ENCODE measurements around the gene HMX1. TPM values are rescaled to one million over a fixed set of nuclear protein-coding genes. Genes with fewer than 3 reads are reported as not detected.

HMX1 gene
- total RNA-seq, 1 experiment from 2014 or later = not detected

- Mint-ChIP-seq H3K27ac (ENCODE audit: low read depth, unreplicated experiment) (no peak overlapping the region), H3K27me3 (ENCODE audit: insufficient read depth, unreplicated experiment) (peaks cover 32% of the 10 kb centered on the region)
- CTCF ChIA-PET = no interaction called here
Observed at GRCh38 chr4:8872402-8873291, 1.0 kb upstream of the HMX1 start.

GRCh38 chr4:8870647-8871416, 807 bp downstream of the HMX1 start:
- Mint-ChIP-seq H3K27me3 (ENCODE audit: insufficient read depth, unreplicated experiment) (peaks cover 14% of the 10 kb centered on the region), H3K9me3 (ENCODE audit: unreplicated experiment) (peaks cover 8% of the 10 kb centered on the region), H3K4me1 (ENCODE audit: insufficient read depth, unreplicated experiment) (no peaks in the 10 kb centered on the region), H3K4me3 (ENCODE audit: unreplicated experiment) (no peak overlapping the region), H3K27ac (ENCODE audit: low read depth, unreplicated experiment) (no peak overlapping the region), H3K36me3 (ENCODE audit: insufficient read depth, unreplicated experiment) (no peaks in the 10 kb centered on the region)
- ChIA-PET CTCF (no interaction called here), POLR2A (no interaction called here)
- no TSS peak for BruUV-seq (replicated peaks)
- intact Hi-C loops (cut with micrococcal nuclease) = no loop called here
- no peak for DNase-seq (ENCODE audit: unreplicated experiment)
- no peak for TF ChIP-seq CTCF (IDR thresholded peaks at IDR 0.05; ENCODE audit: unreplicated experiment)

More at GRCh38 chr4:8872402-8873291, 1.0 kb upstream of the HMX1 start:
- no peak for DNase-seq (ENCODE audit: unreplicated experiment)
- POLR2A ChIA-PET = no interaction called here
- H3K4me1 Mint-ChIP-seq (ENCODE audit: insufficient read depth, unreplicated experiment) = no peaks in the 10 kb centered on the region
- H3K36me3 Mint-ChIP-seq (ENCODE audit: insufficient read depth, unreplicated experiment) = no peaks in the 10 kb centered on the region
- no TSS peak for BruUV-seq (replicated peaks)
- TF ChIP-seq CTCF (IDR thresholded peaks at IDR 0.05; ENCODE audit: unreplicated experiment) = no peak
- no peak overlapping the region for H3K4me3 Mint-ChIP-seq (ENCODE audit: unreplicated experiment)
- intact Hi-C loops (cut with micrococcal nuclease) = no loop called here
- H3K9me3 Mint-ChIP-seq (ENCODE audit: unreplicated experiment) = peaks cover 8% of the 10 kb centered on the region

GRCh38 chr4:8869898-8870646, 1.6 kb downstream of the HMX1 start:
- no peak overlapping the region for H3K27ac Mint-ChIP-seq (ENCODE audit: low read depth, unreplicated experiment)
- ChIA-PET CTCF (no interaction called here), POLR2A (no interaction called here)
- H3K4me1 Mint-ChIP-seq (ENCODE audit: insufficient read depth, unreplicated experiment) = no peaks in the 10 kb centered on the region
- H3K36me3 Mint-ChIP-seq (ENCODE audit: insufficient read depth, unreplicated experiment) = no peaks in the 10 kb centered on the region
- H3K9me3 Mint-ChIP-seq (ENCODE audit: unreplicated experiment) = peaks cover 8% of the 10 kb centered on the region
- peaks cover 7% of the 10 kb centered on the region for H3K27me3 Mint-ChIP-seq (ENCODE audit: insufficient read depth, unreplicated experiment)
- no TSS peak for BruUV-seq (replicated peaks)
- no peak overlapping the region for H3K4me3 Mint-ChIP-seq (ENCODE audit: unreplicated experiment)
- DNase-seq (ENCODE audit: unreplicated experiment) = no peak
- intact Hi-C loops (cut with micrococcal nuclease) = no loop called here
- no peak for TF ChIP-seq CTCF (IDR thresholded peaks at IDR 0.05; ENCODE audit: unreplicated experiment)
